Panc1 (cell line): Measurements from ENCODE around the gene CCDC183. TPM values are rescaled to one million over a fixed set of nuclear protein-coding genes. Genes with fewer than 3 reads are reported as not detected.

Experiments used
- ATAC-seq: fragments of 200-7000 bp; cut with Tn5 transposase; 2 replicates; pipeline ENCODE4 v1.9.1; 2020; ENCODE audit warnings: mild to moderate bottlenecking, moderate library complexity
- BruUV-seq: library from RNA; stranded (reverse); fragments of 400-500 nt; replicated peaks from 2 replicates; lab custom pipeline; 2021; lab: Mats Ljungman, UMichigan
- CTCF ChIA-PET: fragments of 300-600 bp; sonication (Branson Sonifier 250); formaldehyde crosslinking; loops from one replicate; lab custom pipeline; 2022; ENCODE audit warnings: antibody characterized with exemption; lab: Charles Lee
- POLR2A ChIA-PET: fragments of 300-600 bp; sonication (Branson Sonifier 250); formaldehyde crosslinking; loops from one replicate; lab custom pipeline; 2022; ENCODE audit warnings: antibody characterized with exemption; lab: Charles Lee
- DNase-seq: peaks from one replicate; pipeline ENCODE4 v3.0.0-alpha.2; 2010; ENCODE audit warnings: low read depth, low spot score
- H3K27ac ChIP-seq: 2 replicates; pipeline ENCODE4 v1.5.1; 2011; ENCODE audit warnings: mild to moderate bottlenecking, low read length, inconsistent platforms
- H3K27me3 ChIP-seq: fragments of 200-500 bp; sonication (Bioruptor generic); 2 replicates; pipeline ENCODE4 v1.6.0; 2014; ENCODE audit warnings: low read length, inconsistent platforms; ENCODE audit not compliant: control insufficient read depth, insufficient read depth
- H3K36me3 ChIP-seq: fragments of 200-500 bp; sonication (Bioruptor generic); 2 replicates; pipeline ENCODE4 v1.5.1; 2014; ENCODE audit warnings: inconsistent platforms, mild to moderate bottlenecking, low read length, moderate library complexity; ENCODE audit not compliant: control insufficient read depth, insufficient read depth
- H3K4me1 ChIP-seq: 2 replicates; pipeline ENCODE4 v1.5.1; 2011; ENCODE audit warnings: inconsistent platforms, mild to moderate bottlenecking, low read length, moderate library complexity; ENCODE audit not compliant: control insufficient read depth, insufficient read depth
- H3K4me3 ChIP-seq, 2 experiments: 2 replicates each; pipeline ENCODE4 v1.5.1; 2011 to 2012; ENCODE audit warnings: low read depth in 2 of 2, low read length in 2 of 2, mild to moderate bottlenecking in 2 of 2, inconsistent platforms in 1 of 2, moderate library complexity in 1 of 2
- H3K9me3 ChIP-seq: fragments of 200-500 bp; sonication (Bioruptor generic); 2 replicates; pipeline ENCODE4 v1.5.1; 2014; ENCODE audit warnings: low read depth, mild to moderate bottlenecking, inconsistent platforms, low read length, moderate library complexity; ENCODE audit not compliant: control insufficient read depth, insufficient read depth
- CTCF ChIP-seq: fragments of 450-650 bp; IDR thresholded peaks from 2 replicates; pipeline ENCODE4 v1.5.1; 2017; ENCODE audit warnings: mild to moderate bottlenecking
- POLR2AphosphoS5 ChIP-seq: IDR thresholded peaks from 2 replicates; pipeline ENCODE4 v1.6.1; 2012; ENCODE audit warnings: mild to moderate bottlenecking, low read depth, low read length, moderate library complexity
- REST ChIP-seq, 2 experiments: IDR thresholded peaks; 2 replicates each; pipeline ENCODE4 v1.6.1; 2011 to 2012; ENCODE audit warnings: low read depth in 2 of 2, control low read depth in 1 of 2, low read length in 1 of 2, mild to moderate bottlenecking in 1 of 2, moderate library complexity in 1 of 2; ENCODE audit not compliant: insufficient read depth in 1 of 2
- SIN3A ChIP-seq: IDR thresholded peaks from 2 replicates; pipeline ENCODE4 v1.6.1; 2012; ENCODE audit warnings: low read depth, mild to moderate bottlenecking, low read length, moderate library complexity, borderline replicate concordance; ENCODE audit not compliant: insufficient read depth
- TCF7L2 ChIP-seq: IDR thresholded peaks from 2 replicates; pipeline ENCODE4 v1.6.1; 2011; ENCODE audit warnings: mild to moderate bottlenecking, low read depth, low read length, inconsistent platforms
- in situ Hi-C: cut with HindIII; loops from 2 replicates; pipeline ENCODE4 v1.10.0; 2016; ENCODE audit warnings: low sequenced_read_pairs, low pct_unique_long_range_greater_than_20kb
- intact Hi-C: fragments of 100-400 bp; cut with micrococcal nuclease; formaldehyde crosslinking; loops from one replicate; pipeline ENCODE4 v1.10.0; 2022; ENCODE audit not compliant: unreplicated experiment
- total RNA-seq: library from RNA; stranded (reverse); gene quantifications from one replicate; pipeline ENCODE4 v1.2.1, GENCODE V29; 2021; ENCODE audit not compliant: unreplicated experiment

CCDC183 gene
- total RNA-seq, 1 experiment from 2014 or later: 0.62 TPM

GRCh38 chr9:136774416-136775045 lies 21.6 kb upstream of the CCDC183 start:
- in situ Hi-C loops: no loop called here
- no peak for ATAC-seq
- intact Hi-C loops: no loop called here
- POLR2A ChIA-PET: no interaction called here
- Histone ChIP-seq H3K4me3 (no peak overlapping the region), H3K4me1 (no peaks in the 10 kb centered on the region), H3K9me3 (no peaks in the 10 kb centered on the region; the same call in 1 of the 2 replicates), H3K27me3 (no peaks in the 10 kb centered on the region), H3K27ac (no peak overlapping the region), H3K36me3 (no peaks in the 10 kb centered on the region)
- CTCF ChIA-PET: no interaction called here
- DNase-seq: no peak
- no TSS peak for BruUV-seq
- TF ChIP-seq SIN3A: no peak
- TF ChIP-seq TCF7L2: no peak
- no peak for TF ChIP-seq REST (IDR thresholded peaks at IDR 0.05; ENCODE audit: insufficient read depth in 1 of 2, low read depth in 2 of 2, low read length in 1 of 2)
- no peak for TF ChIP-seq CTCF
- TF ChIP-seq POLR2AphosphoS5: no peak

GRCh38 chr9:136775191-136775590 lies 20.9 kb upstream of the CCDC183 start:
- POLR2A ChIA-PET: no interaction called here
- CTCF ChIA-PET: no interaction called here
- Histone ChIP-seq H3K4me3 (no peak overlapping the region), H3K36me3 (no peaks in the 10 kb centered on the region), H3K27ac (no peak overlapping the region), H3K9me3 (no peaks in the 10 kb centered on the region; the same call in 1 of the 2 replicates), H3K27me3 (no peaks in the 10 kb centered on the region), H3K4me1 (no peaks in the 10 kb centered on the region)
- in situ Hi-C loops: no loop called here
- ATAC-seq: no peak
- intact Hi-C loops: no loop called here
- DNase-seq: no peak
- TF ChIP-seq CTCF: no peak
- BruUV-seq: no TSS peak
